8988T (cell line): ENCODE data around the gene ZBTB40.

Experiments used
- DNase-seq: peaks from one replicate; pipeline ENCODE4 v3.0.0; 2011

Gene ZBTB40

GRCh38 chr1:22534951-22535350 is 83.3 kb downstream of the ZBTB40 start:
- DNase-seq, result no peak

GRCh38 chr1:22535399-22535798 is 83.7 kb downstream of the ZBTB40 start:
- no peak for DNase-seq

GRCh38 chr1:22536506-22536905 is 84.9 kb downstream of the ZBTB40 start:
- no peak for DNase-seq

- DNase-seq, result no peak
Measured at GRCh38 chr1:22537441-22538139, 85.9 kb downstream of the ZBTB40 start.

GRCh38 chr1:22539510-22540118 is 88.0 kb downstream of the ZBTB40 start:
- no peak for DNase-seq

GRCh38 chr1:22540337-22540736 is 88.7 kb downstream of the ZBTB40 start:
- DNase-seq, result no peak

GRCh38 chr1:22542886-22543285 is 91.2 kb downstream of the ZBTB40 start:
- DNase-seq, result no peak

- no peak for DNase-seq
Measured at GRCh38 chr1:22543679-22544078, 92.0 kb downstream of the ZBTB40 start.

GRCh38 chr1:22544606-22545005 is 93.0 kb downstream of the ZBTB40 start:
- DNase-seq, result no peak

GRCh38 chr1:22545141-22545540 is 93.5 kb downstream of the ZBTB40 start:
- no peak for DNase-seq

GRCh38 chr1:22547186-22547817 is 95.7 kb downstream of the ZBTB40 start:
- DNase-seq, result no peak

- DNase-seq, result no peak
Measured at GRCh38 chr1:22547818-22548462, 96.3 kb downstream of the ZBTB40 start.

GRCh38 chr1:22550021-22550420 is 98.4 kb downstream of the ZBTB40 start:
- no peak for DNase-seq

- no peak for DNase-seq
Measured at GRCh38 chr1:22551591-22551990, 99.9 kb downstream of the ZBTB40 start.

GRCh38 chr1:22552021-22552420 is 100.4 kb downstream of the ZBTB40 start:
- DNase-seq, result no peak

GRCh38 chr1:22553104-22553880 is 101.6 kb downstream of the ZBTB40 start:
- no peak for DNase-seq

- no peak for DNase-seq
Measured at GRCh38 chr1:22553991-22554522, 102.4 kb downstream of the ZBTB40 start.

- DNase-seq, result no peak
Measured at GRCh38 chr1:22555371-22555656, 103.7 kb downstream of the ZBTB40 start.

- no peak for DNase-seq
Measured at GRCh38 chr1:22556391-22557104, 104.9 kb downstream of the ZBTB40 start.

GRCh38 chr1:22557341-22557950 is 105.8 kb downstream of the ZBTB40 start:
- no peak for DNase-seq
